HCT116 (cell line): Measurements from ENCODE around the gene DOCK11. TPM values are rescaled to one million over a fixed set of nuclear protein-coding genes. Genes with fewer than 3 reads are reported as not detected.
"Not testable (repeated sequence)": the region's sequence is repeated elsewhere in the genome, so short reads cannot be mapped to it uniquely, and the experiment has no call there.

Source experiments
- ATAC-seq: fragments of 200-7000 bp; cut with Tn5 transposase; 2 replicates; pipeline ENCODE4 v1.9.1; 2020; ENCODE audit warnings: mild to moderate bottlenecking, moderate library complexity
- BruUV-seq: library from RNA; stranded (reverse); fragments of 400-500 nt; replicated peaks from 2 replicates; lab custom pipeline; 2021; lab: Mats Ljungman, UMichigan
- CTCF ChIA-PET: fragments of 300-600 bp; sonication (Branson Sonifier 250); formaldehyde crosslinking; loops from one replicate; lab custom pipeline; 2021; ENCODE audit warnings: antibody characterized with exemption; lab: Charles Lee
- POLR2A ChIA-PET: fragments of 300-600, 350-600 bp; sonication (Branson Sonifier 250); formaldehyde crosslinking; loops from one replicate; lab custom pipeline; 2021; ENCODE audit warnings: antibody characterized with exemption; lab: Charles Lee
- RAD21 ChIA-PET, 2 experiments: fragments of 300-600 bp; sonication (Branson Sonifier 250); formaldehyde crosslinking; loops; one replicate each; lab custom pipeline; 2023; ENCODE audit warnings: low total read pairs in 2 of 2; ENCODE audit not compliant: uncharacterized antibody in 2 of 2, unreplicated experiment in 2 of 2, low non-redundant PET in 1 of 2; lab: Charles Lee
- DNase-seq: peaks from one replicate; pipeline ENCODE4 v3.0.0-alpha.2; 2010; ENCODE audit warnings: low read depth, low spot score
- H2AFZ ChIP-seq: fragments of 200-600 bp; shearing (Covaris generic), sonication (generic); 2 replicates; pipeline ENCODE4 v1.6.1; 2017; ENCODE audit warnings: low read depth, mixed run types, mixed read lengths, antibody characterized with exemption, low read length; ENCODE audit not compliant: poor library complexity, severe bottlenecking
- H3K27ac ChIP-seq: 2 replicates; pipeline ENCODE4 v1.5.1; 2012; ENCODE audit warnings: low read depth, low read length
- H3K27me3 ChIP-seq: fragments of 200-600 bp; sonication (generic); 2 replicates; pipeline ENCODE4 v1.6.1; 2016; ENCODE audit warnings: mixed run types, low read length, mixed read lengths; ENCODE audit not compliant: insufficient read depth
- H3K36me3 ChIP-seq, 2 experiments: fragments of 200-500 bp in 1 of 2; fragments of 200-600 bp in 1 of 2; sonication (Bioruptor generic) in 1 of 2; sonication (generic) in 1 of 2; 2 replicates each; pipeline versions ENCODE4 v1.5.1 to v1.6.1; 2014 to 2016; ENCODE audit warnings: low read length in 2 of 2, inconsistent platforms in 1 of 2, mixed read lengths in 1 of 2, mixed run types in 1 of 2; ENCODE audit not compliant: insufficient read depth in 2 of 2, control insufficient read depth in 1 of 2
- H3K4me1 ChIP-seq, 2 experiments: fragments of 200-600 bp in 1 of 2; sonication (generic) in 1 of 2; 2 replicates each; pipeline versions ENCODE4 v1.5.1 to v1.6.1; 2012 to 2017; ENCODE audit warnings: low read length in 2 of 2, inconsistent platforms in 1 of 2, mild to moderate bottlenecking in 1 of 2, mixed read lengths in 1 of 2, mixed run types in 1 of 2, moderate library complexity in 1 of 2; ENCODE audit not compliant: insufficient read depth in 2 of 2, control insufficient read depth in 1 of 2
- H3K4me2 ChIP-seq: fragments of 200-600 bp; sonication (generic); 2 replicates; pipeline ENCODE4 v1.6.1; 2017; ENCODE audit warnings: mixed run types, low read length, mixed read lengths
- H3K4me3 ChIP-seq, 2 experiments: fragments of 200-600 bp in 1 of 2; sonication (generic) in 1 of 2; replicated peaks in 1 of 2; 2 replicates each; pipeline ENCODE4 v1.5.1; 2011 to 2016; ENCODE audit warnings: low read length in 2 of 2, control low read depth in 1 of 2, low read depth in 1 of 2, mild to moderate bottlenecking in 1 of 2, mixed read lengths in 1 of 2, mixed run types in 1 of 2
- H3K79me2 ChIP-seq: fragments of 200-600 bp; sonication (generic); 2 replicates; pipeline ENCODE4 v1.6.1; 2017; ENCODE audit warnings: mild to moderate bottlenecking, mixed run types, low read length, moderate library complexity, mixed read lengths; ENCODE audit not compliant: insufficient read depth
- H3K9ac ChIP-seq: fragments of 200-600 bp; sonication (generic); 2 replicates; pipeline ENCODE4 v1.6.1; 2016; ENCODE audit warnings: low read length, mixed read lengths
- H3K9me2 ChIP-seq: fragments of 200-600 bp; sonication (generic), shearing (Covaris generic); 2 replicates; pipeline ENCODE4 v1.6.1; 2017; ENCODE audit warnings: mixed run types, mild to moderate bottlenecking, moderate library complexity; ENCODE audit not compliant: insufficient read depth
- H3K9me3 ChIP-seq, 2 experiments: fragments of 200-500 bp in 1 of 2; fragments of 200-600 bp in 1 of 2; sonication (Bioruptor generic) in 1 of 2; sonication (generic) in 1 of 2; 2 replicates each; pipeline ENCODE4 v1.6.1; 2014 to 2017; ENCODE audit warnings: low read length in 2 of 2, mixed read lengths in 2 of 2, inconsistent platforms in 1 of 2, low read depth in 1 of 2, mild to moderate bottlenecking in 1 of 2, mixed run types in 1 of 2, moderate library complexity in 1 of 2; ENCODE audit not compliant: control insufficient read depth in 1 of 2, insufficient read depth in 1 of 2
- H4K20me1 ChIP-seq: fragments of 200-600 bp; sonication (generic), shearing (Covaris generic); 2 replicates; pipeline ENCODE4 v1.6.1; 2017; ENCODE audit warnings: mixed run types, mild to moderate bottlenecking, moderate library complexity; ENCODE audit not compliant: insufficient read depth
- EGR1 ChIP-seq: IDR thresholded peaks from 2 replicates; pipeline ENCODE4 v1.6.1; 2012; ENCODE audit warnings: low read depth
- EZH2phosphoT487 ChIP-seq: fragments of 200-600 bp; IDR thresholded peaks from 2 replicates; pipeline ENCODE4 v1.6.1; 2018; ENCODE audit warnings: antibody characterized with exemption, borderline replicate concordance
- POLR2A ChIP-seq: IDR thresholded peaks from 2 replicates; pipeline ENCODE4 v1.7.0; 2011; ENCODE audit warnings: borderline replicate concordance; ENCODE audit not compliant: insufficient read depth, insufficient read length; ENCODE audit errors: extremely low read depth
- POLR2AphosphoS5 ChIP-seq: IDR thresholded peaks from 2 replicates; pipeline ENCODE4 v1.6.1; 2011; ENCODE audit warnings: mild to moderate bottlenecking, low read depth, low read length, moderate library complexity
- RAD21 ChIP-seq: IDR thresholded peaks from 2 replicates; pipeline ENCODE4 v1.6.1; 2012; ENCODE audit warnings: low read depth, mild to moderate bottlenecking
- ZFX ChIP-seq: fragments of 450-650 bp; IDR thresholded peaks from 2 replicates; pipeline ENCODE4 v1.6.1; 2017
- intact Hi-C: fragments of 100-400 bp; cut with micrococcal nuclease; formaldehyde crosslinking; loops from 2 replicates; pipeline ENCODE4 v1.10.0; 2022
- total RNA-seq: library from RNA; stranded (reverse); gene quantifications from one replicate; pipeline ENCODE4 v1.2.1, GENCODE V29; 2021; ENCODE audit not compliant: unreplicated experiment
- TF ChIP-seq, protein P1 (sequence below), 3 experiments: fragments of 200-600 bp in 1 of 3; sonication (generic) in 1 of 3; IDR thresholded peaks in 2 of 3; conservative IDR thresholded peaks in 1 of 3; 2 replicates each; pipeline ENCODE4 v1.5.1; 2012 to 2017; ENCODE audit warnings: low read depth in 2 of 3, low read length in 2 of 3, antibody characterized with exemption in 1 of 3, borderline replicate concordance in 1 of 3, control low read depth in 1 of 3, mild to moderate bottlenecking in 1 of 3, mixed read lengths in 1 of 3, mixed run types in 1 of 3, moderate library complexity in 1 of 3; ENCODE audit not compliant: insufficient read depth in 1 of 3
- TF ChIP-seq, protein P2 (sequence below): IDR thresholded peaks from 2 replicates; pipeline ENCODE4 v1.6.1; 2012
- TF ChIP-seq, protein P3 (sequence below): IDR thresholded peaks from 2 replicates; pipeline ENCODE4 v1.6.1; 2012; ENCODE audit warnings: low read depth
- TF ChIP-seq, protein P4 (sequence below): IDR thresholded peaks from 2 replicates; pipeline ENCODE4 v1.6.1; 2011; ENCODE audit warnings: mild to moderate bottlenecking, low read length, moderate library complexity; ENCODE audit not compliant: insufficient replicate concordance; ENCODE audit errors: extremely low read depth

DOCK11 gene
- total RNA-seq, 1 experiment from 2014 or later, result 0.59 TPM

DNA sequence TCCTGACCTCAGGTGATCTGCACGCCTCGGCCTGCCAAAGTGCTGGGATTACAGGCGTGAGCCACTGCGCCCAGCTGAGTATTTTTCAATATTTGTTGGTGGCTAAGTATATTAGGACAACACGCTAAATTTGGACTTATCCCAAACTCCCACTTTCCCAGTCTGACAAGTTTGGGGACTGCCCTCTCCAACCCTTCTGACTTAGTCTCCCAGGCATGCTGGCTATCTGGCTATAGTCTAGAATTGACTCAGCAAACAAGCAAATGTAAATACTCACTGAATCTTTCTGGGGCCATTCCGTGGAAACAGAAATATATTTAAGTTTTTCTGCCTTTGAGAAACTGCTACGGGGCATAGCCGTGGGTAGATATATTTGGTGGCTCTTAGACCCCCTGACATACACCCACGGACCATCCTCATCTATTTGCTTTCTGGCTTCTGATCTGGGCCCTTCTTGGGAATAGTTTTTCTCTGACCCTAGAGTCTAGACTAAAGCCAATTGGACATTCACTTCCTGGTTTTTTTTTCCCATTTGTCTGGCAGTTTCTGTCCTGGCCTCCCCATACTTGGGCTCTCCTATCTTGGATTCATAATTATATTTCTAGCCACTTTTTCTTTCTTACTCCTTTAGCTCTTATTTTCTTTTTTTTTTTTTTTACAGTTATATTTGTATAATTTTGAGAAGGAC, 11.3 kb upstream of the DOCK11 start:
- TF ChIP-seq RAD21 (no peak), POLR2A (no peak), EZH2phosphoT487 (no peak), EGR1 (no peak), ZFX (no peak), POLR2AphosphoS5 (no peak)
- TF ChIP-seq, protein P1, sequence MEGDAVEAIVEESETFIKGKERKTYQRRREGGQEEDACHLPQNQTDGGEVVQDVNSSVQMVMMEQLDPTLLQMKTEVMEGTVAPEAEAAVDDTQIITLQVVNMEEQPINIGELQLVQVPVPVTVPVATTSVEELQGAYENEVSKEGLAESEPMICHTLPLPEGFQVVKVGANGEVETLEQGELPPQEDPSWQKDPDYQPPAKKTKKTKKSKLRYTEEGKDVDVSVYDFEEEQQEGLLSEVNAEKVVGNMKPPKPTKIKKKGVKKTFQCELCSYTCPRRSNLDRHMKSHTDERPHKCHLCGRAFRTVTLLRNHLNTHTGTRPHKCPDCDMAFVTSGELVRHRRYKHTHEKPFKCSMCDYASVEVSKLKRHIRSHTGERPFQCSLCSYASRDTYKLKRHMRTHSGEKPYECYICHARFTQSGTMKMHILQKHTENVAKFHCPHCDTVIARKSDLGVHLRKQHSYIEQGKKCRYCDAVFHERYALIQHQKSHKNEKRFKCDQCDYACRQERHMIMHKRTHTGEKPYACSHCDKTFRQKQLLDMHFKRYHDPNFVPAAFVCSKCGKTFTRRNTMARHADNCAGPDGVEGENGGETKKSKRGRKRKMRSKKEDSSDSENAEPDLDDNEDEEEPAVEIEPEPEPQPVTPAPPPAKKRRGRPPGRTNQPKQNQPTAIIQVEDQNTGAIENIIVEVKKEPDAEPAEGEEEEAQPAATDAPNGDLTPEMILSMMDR (IDR thresholded peaks at IDR 0.05 in 2 of 3, conservative IDR thresholded peaks at IDR 0.05 in 1 of 3; ENCODE audit: borderline replicate concordance in 1 of 3, insufficient read depth in 1 of 3, low read depth in 2 of 3, low read length in 2 of 3), result no peak
- TF ChIP-seq, protein P2, sequence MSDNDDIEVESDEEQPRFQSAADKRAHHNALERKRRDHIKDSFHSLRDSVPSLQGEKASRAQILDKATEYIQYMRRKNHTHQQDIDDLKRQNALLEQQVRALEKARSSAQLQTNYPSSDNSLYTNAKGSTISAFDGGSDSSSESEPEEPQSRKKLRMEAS, result no peak
- TF ChIP-seq, protein P3, sequence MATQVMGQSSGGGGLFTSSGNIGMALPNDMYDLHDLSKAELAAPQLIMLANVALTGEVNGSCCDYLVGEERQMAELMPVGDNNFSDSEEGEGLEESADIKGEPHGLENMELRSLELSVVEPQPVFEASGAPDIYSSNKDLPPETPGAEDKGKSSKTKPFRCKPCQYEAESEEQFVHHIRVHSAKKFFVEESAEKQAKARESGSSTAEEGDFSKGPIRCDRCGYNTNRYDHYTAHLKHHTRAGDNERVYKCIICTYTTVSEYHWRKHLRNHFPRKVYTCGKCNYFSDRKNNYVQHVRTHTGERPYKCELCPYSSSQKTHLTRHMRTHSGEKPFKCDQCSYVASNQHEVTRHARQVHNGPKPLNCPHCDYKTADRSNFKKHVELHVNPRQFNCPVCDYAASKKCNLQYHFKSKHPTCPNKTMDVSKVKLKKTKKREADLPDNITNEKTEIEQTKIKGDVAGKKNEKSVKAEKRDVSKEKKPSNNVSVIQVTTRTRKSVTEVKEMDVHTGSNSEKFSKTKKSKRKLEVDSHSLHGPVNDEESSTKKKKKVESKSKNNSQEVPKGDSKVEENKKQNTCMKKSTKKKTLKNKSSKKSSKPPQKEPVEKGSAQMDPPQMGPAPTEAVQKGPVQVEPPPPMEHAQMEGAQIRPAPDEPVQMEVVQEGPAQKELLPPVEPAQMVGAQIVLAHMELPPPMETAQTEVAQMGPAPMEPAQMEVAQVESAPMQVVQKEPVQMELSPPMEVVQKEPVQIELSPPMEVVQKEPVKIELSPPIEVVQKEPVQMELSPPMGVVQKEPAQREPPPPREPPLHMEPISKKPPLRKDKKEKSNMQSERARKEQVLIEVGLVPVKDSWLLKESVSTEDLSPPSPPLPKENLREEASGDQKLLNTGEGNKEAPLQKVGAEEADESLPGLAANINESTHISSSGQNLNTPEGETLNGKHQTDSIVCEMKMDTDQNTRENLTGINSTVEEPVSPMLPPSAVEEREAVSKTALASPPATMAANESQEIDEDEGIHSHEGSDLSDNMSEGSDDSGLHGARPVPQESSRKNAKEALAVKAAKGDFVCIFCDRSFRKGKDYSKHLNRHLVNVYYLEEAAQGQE, result no peak
- TF ChIP-seq, protein P4, sequence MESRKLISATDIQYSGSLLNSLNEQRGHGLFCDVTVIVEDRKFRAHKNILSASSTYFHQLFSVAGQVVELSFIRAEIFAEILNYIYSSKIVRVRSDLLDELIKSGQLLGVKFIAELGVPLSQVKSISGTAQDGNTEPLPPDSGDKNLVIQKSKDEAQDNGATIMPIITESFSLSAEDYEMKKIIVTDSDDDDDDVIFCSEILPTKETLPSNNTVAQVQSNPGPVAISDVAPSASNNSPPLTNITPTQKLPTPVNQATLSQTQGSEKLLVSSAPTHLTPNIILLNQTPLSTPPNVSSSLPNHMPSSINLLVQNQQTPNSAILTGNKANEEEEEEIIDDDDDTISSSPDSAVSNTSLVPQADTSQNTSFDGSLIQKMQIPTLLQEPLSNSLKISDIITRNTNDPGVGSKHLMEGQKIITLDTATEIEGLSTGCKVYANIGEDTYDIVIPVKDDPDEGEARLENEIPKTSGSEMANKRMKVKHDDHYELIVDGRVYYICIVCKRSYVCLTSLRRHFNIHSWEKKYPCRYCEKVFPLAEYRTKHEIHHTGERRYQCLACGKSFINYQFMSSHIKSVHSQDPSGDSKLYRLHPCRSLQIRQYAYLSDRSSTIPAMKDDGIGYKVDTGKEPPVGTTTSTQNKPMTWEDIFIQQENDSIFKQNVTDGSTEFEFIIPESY, result no peak
- ChIA-PET CTCF (no interaction called here), RAD21 (no interaction called here), POLR2A (no interaction called here)
- no peaks in the 10 kb centered on the region for H3K36me3 ChIP-seq
- H2AFZ ChIP-seq, result no peak overlapping the region
- no peak overlapping the region for H3K4me3 ChIP-seq
- H3K9me2 ChIP-seq, result no peaks in the 10 kb centered on the region
- no peaks in the 10 kb centered on the region for H4K20me1 ChIP-seq
- H3K27ac ChIP-seq, result no peak overlapping the region
- H3K4me2 ChIP-seq, result no peak overlapping the region
- no TSS peak for BruUV-seq
- no peaks in the 10 kb centered on the region for H3K4me1 ChIP-seq
- no peaks in the 10 kb centered on the region for H3K27me3 ChIP-seq
- intact Hi-C loops, result no loop called here
- H3K9me3 ChIP-seq, result no peaks in the 10 kb centered on the region
- no peak for ATAC-seq
- no peak for DNase-seq
- H3K9ac ChIP-seq, result no peak overlapping the region
- H3K79me2 ChIP-seq, result no peaks in the 10 kb centered on the region

DNA sequence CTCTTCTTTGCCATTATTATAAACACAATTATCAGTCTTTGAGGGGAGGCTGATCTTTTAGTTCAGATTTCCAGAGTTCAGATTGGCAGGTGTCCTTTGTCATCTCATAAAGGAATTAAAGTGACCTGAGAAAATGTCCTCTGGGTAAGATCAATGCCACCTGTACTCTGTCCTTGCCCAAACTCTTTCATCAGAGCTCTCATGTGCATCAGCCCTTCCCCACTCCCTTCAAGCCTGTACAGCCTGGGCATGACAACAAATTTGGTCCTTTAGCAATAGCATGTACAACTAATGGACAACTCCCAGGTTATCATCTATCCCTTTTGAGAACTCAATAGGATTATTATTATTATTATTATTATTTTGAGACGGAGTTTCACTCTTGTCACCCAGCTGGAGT, 8.9 kb upstream of the DOCK11 start:
- RAD21 ChIA-PET, ATAC-seq: not testable (repeated sequence)

More for the DNA sequence above, 8.9 kb upstream of the DOCK11 start:
- H3K79me2 ChIP-seq, H3K27ac ChIP-seq, H3K4me2 ChIP-seq, H3K27me3 ChIP-seq, H3K9me2 ChIP-seq, H3K4me1 ChIP-seq, H3K36me3 ChIP-seq, BruUV-seq, H4K20me1 ChIP-seq, CTCF ChIA-PET, POLR2A ChIA-PET, H3K9me3 ChIP-seq, H2AFZ ChIP-seq, DNase-seq, intact Hi-C loops, H3K9ac ChIP-seq, H3K4me3 ChIP-seq: not testable (repeated sequence)
